Measurements from ENCODE around the gene SCNN1G. TPM values are rescaled to one million over a fixed set of nuclear protein-coding genes. Genes with fewer than 3 reads are reported as not detected.

SCNN1G gene
- total and polyA plus RNA-seq, 2 donors from 2014 or later = 11.5 to 72.6 TPM

DNA sequence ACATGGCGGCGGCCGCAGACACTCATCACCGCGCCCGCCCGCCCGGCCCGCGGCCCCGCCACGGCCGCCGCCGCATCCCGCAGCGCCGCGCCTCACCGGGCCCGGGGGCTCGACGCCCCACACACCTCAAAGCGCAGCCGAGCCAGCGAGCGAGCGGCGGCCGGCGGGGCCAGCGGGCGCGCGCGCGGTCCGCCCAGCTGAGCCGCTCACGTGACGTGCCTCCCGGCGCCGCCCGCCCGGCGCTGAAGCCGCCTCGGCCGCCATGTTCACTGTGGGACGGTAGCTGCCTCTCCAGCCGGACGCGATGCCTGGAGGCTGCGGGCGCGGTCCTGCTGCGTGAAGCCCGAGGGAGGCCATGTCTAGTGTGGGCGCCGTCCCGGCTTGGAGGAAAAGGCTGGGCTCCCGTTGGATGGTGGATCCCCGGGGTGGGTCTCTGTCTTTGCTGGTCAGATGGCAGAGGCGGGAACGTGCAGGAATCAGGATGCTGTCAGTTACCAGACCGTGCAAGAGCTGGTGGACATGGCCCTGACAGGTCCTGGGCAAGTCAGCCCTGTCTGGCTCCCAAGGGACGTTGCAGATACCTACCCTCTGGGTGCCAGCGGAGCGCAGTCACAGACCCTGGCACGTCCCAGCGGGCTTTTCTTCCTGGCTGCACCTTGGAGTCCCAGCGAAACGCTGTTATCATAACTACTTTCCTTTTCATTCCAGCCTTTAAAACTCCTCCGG lies 33.1 kb upstream of the SCNN1G start, which contains the start of gene USP31:
TSS of gene USP31 (minus strand) at position 186 of the 726 bp plus-strand sequence. CDS start at position 4, 182 bp downstream.
- Histone ChIP-seq H3K27me3 (ENCODE audit: control insufficient read depth, insufficient read depth, low read length) (no peaks in the 10 kb centered on the region), H3K4me1 (ENCODE audit: control insufficient read depth in 2 of 3, insufficient read depth in 2 of 3, low read depth in 1 of 3, low read length in 3 of 3) (peaks cover 0 to 11% (median 9%) of the 10 kb centered on the region in 3 donors), H3K4me3 (ENCODE audit: low read length in 3 of 3) (peak within 1 kb of the TSS; percentile 58 to 87 (median 74)), H3K27ac (ENCODE audit: low read depth in 2 of 2, low read length in 2 of 2) (peak within 1 kb of the TSS; percentile 57 to 78), H3K9me3 (ENCODE audit: control insufficient read depth in 2 of 3, insufficient read depth in 1 of 3, low read length in 3 of 3) (no peaks in the 10 kb centered on the region), H3K36me3 (ENCODE audit: control insufficient read depth in 2 of 3, insufficient read depth in 3 of 3, low read length in 3 of 3) (no peaks in the 10 kb centered on the region), H3K9ac (ENCODE audit: low read length in 3 of 3) (peak within 1 kb of the TSS; percentile 19 to 69 (median 55))
- TF ChIP-seq, protein P1, sequence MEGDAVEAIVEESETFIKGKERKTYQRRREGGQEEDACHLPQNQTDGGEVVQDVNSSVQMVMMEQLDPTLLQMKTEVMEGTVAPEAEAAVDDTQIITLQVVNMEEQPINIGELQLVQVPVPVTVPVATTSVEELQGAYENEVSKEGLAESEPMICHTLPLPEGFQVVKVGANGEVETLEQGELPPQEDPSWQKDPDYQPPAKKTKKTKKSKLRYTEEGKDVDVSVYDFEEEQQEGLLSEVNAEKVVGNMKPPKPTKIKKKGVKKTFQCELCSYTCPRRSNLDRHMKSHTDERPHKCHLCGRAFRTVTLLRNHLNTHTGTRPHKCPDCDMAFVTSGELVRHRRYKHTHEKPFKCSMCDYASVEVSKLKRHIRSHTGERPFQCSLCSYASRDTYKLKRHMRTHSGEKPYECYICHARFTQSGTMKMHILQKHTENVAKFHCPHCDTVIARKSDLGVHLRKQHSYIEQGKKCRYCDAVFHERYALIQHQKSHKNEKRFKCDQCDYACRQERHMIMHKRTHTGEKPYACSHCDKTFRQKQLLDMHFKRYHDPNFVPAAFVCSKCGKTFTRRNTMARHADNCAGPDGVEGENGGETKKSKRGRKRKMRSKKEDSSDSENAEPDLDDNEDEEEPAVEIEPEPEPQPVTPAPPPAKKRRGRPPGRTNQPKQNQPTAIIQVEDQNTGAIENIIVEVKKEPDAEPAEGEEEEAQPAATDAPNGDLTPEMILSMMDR (IDR thresholded peaks at IDR 0.05; ENCODE audit: borderline replicate concordance, extremely low read depth, insufficient read depth) = no peak
- peak; percentile 95 to 98 (median 98) for DNase-seq
- no peak for FAIRE-seq
- intact Hi-C loops (cut with DNase I) = no loop called here

DNA sequence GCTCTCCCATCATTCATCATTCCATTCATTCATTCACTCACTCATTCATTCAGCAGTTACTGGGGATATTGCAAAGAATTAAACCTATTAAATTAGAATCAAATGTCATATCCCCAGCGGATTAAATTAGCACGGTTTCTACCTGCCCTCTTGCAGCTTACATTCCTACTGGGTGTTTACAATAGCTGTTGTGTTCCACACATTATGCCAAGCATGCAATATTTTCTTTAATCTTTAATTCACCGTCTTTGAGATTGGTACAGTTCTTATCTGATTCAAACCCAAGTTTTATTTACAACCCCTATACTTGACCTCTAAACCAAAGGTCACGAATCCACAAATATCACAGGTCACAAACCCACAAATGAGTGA lies 32.6 kb upstream of the SCNN1G start:
- H3K4me1 ChIP-seq (ENCODE audit: control insufficient read depth in 2 of 3, insufficient read depth in 2 of 3, low read depth in 1 of 3, low read length in 3 of 3) = peaks cover 0 to 11% (median 7%) of the 10 kb centered on the region in 3 donors

DNA sequence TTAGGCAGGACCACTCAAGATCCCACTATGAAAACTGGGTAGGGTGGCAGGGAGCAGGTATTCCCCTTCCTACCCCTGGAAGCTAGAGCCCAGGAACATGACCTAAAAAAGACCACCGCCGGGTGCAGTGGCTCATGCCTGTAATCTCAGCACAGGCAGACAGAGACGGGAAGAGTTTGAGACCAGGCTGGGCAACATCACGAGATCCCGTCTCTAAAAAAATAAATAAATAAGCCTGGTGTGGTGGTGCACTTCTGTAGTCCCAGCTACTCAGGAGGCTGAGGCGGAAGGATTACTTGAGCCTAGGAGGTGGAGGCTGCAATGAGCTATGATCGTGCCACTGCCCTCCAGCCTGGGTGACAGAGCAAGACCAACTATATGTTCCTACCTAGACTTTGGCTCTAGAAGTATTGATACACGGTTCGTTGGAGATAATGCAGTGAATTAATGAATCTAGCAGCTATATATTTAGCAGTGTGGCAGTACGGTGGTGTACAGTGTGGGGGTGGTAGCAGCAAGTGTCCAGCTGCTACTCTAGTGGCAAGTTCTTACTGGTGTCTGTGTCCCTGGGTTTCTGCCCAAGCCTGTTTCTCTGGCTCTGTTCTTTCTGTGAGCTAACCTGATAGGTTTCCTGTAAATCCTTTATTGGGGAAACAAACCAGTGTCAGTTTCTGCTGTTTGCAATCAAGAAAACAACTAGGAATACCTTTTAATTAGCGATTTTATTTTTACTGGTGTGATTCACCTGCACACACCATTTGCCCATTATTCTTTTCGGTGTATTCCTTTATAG lies 30.0 kb upstream of the SCNN1G start:
- FAIRE-seq = no peak
- Histone ChIP-seq H3K27me3 (ENCODE audit: control insufficient read depth, insufficient read depth, low read length) (no peaks in the 10 kb centered on the region), H3K9ac (ENCODE audit: low read length in 3 of 3) (no peak overlapping the region), H3K27ac (ENCODE audit: low read depth in 2 of 2, low read length in 2 of 2) (no peak overlapping the region), H3K4me3 (ENCODE audit: low read length in 3 of 3) (no peak overlapping the region), H3K4me1 (ENCODE audit: control insufficient read depth in 2 of 3, insufficient read depth in 2 of 3, low read depth in 1 of 3, low read length in 3 of 3) (peaks cover 0 to 7% (median 5%) of the 10 kb centered on the region in 3 donors), H3K36me3 (ENCODE audit: control insufficient read depth in 2 of 3, insufficient read depth in 3 of 3, low read length in 3 of 3) (no peaks in the 10 kb centered on the region), H3K9me3 (ENCODE audit: control insufficient read depth in 2 of 3, insufficient read depth in 1 of 3, low read length in 3 of 3) (no peaks in the 10 kb centered on the region)
- TF ChIP-seq, protein P1 (IDR thresholded peaks at IDR 0.05; ENCODE audit: borderline replicate concordance, extremely low read depth, insufficient read depth) = no peak
- intact Hi-C loops (cut with DNase I) = no loop called here
- DNase-seq = no peak

More for the DNA sequence above, 32.6 kb upstream of the SCNN1G start:
- no peaks in the 10 kb centered on the region for H3K27me3 ChIP-seq (ENCODE audit: control insufficient read depth, insufficient read depth, low read length)
- peak overlapping the region in 1 of 3 donors; percentile 51 for H3K9ac ChIP-seq (ENCODE audit: low read length in 3 of 3)
- H3K27ac ChIP-seq (ENCODE audit: low read depth in 2 of 2, low read length in 2 of 2) = no peak overlapping the region
- no peaks in the 10 kb centered on the region for H3K36me3 ChIP-seq (ENCODE audit: control insufficient read depth in 2 of 3, insufficient read depth in 3 of 3, low read length in 3 of 3)
- no peaks in the 10 kb centered on the region for H3K9me3 ChIP-seq (ENCODE audit: control insufficient read depth in 2 of 3, insufficient read depth in 1 of 3, low read length in 3 of 3)
- intact Hi-C loops (cut with DNase I) = no loop called here
- peak overlapping the region in 2 of 3 donors; percentile 73 to 87 for H3K4me3 ChIP-seq (ENCODE audit: low read length in 3 of 3)
- no peak for DNase-seq
- TF ChIP-seq, protein P1 (IDR thresholded peaks at IDR 0.05; ENCODE audit: borderline replicate concordance, extremely low read depth, insufficient read depth) = no peak
- no peak for FAIRE-seq

Data from kidney (tissue), 14 donors.